ENCODE data around the gene C1orf56. TPM values are rescaled to one million over a fixed set of nuclear protein-coding genes. Genes with fewer than 3 reads are reported as not detected.

The C1orf56 gene
- total and polyA plus RNA-seq, 10 of the 15 experiments (the other 5 are each of a cell fraction or from before 2014, with no cell fraction given): 0.22 to 15.5 (median 1.5) TPM

DNA sequence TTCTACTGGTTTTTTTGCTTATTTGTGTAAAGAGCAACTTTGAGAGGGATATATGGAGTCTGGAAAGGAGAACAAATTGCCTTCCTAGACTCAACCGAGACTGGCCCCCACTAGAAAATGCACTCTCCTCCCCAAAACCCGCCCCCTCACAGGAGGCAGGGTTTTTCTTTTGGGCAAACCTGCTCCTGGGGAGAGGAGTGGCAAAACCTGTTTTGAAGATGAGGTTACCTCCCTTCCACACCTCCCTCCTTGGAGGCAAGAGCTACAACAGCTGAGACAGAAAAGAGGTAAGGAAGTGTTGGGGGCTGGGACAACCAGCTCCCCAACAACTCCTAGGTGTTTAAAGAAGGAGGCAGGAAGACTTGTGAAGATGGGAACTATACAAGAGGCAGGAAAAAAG lies 11.2 kb upstream of the C1orf56 start, which contains the start of gene BNIPL:
BNIPL (plus strand) TSS at position 231 of the 400 bp plus-strand sequence; CDS start at position 371, 140 bp downstream.
- RAD21 ChIA-PET (ENCODE audit: unreplicated experiment): no interaction called here
- SMC1A ChIA-PET (ENCODE audit: uncharacterized antibody, unreplicated experiment): no interaction called here
- Histone ChIP-seq H3K27me3 (replicated peaks in 1 of 2; ENCODE audit: control insufficient read depth in 2 of 2, insufficient read depth in 2 of 2, low read length in 1 of 2) (no peaks in the 10 kb centered on the region), H3K79me2 (ENCODE audit: control insufficient read depth, insufficient read depth, low read length) (no peaks in the 10 kb centered on the region), H3K27ac (ENCODE audit: control insufficient read depth, insufficient read depth) (no peak within 1 kb of the TSS), H2AFZ (ENCODE audit: control insufficient read depth, low read depth, low read length) (no peak within 1 kb of the TSS), H3K9me3 (replicated peaks; ENCODE audit: control insufficient read depth, insufficient read depth, low read length) (no peaks in the 10 kb centered on the region), H3K9ac (ENCODE audit: control insufficient read depth, insufficient read depth, low read length) (no peak within 1 kb of the TSS), H3K4me3 (no peak within 1 kb of the TSS), H3K36me3 (ENCODE audit: control insufficient read depth in 2 of 2, insufficient read depth in 2 of 2, low read length in 1 of 2) (peaks cover 2% of the 10 kb centered on the region in 2 experiments; a peak in 2 of 4 replicates), H4K20me1 (ENCODE audit: control insufficient read depth, insufficient read depth) (no peaks in the 10 kb centered on the region), H3K4me1 (ENCODE audit: control insufficient read depth, insufficient read depth, low read length) (no peaks in the 10 kb centered on the region), H3K4me2 (ENCODE audit: control insufficient read depth, insufficient read depth) (no peak within 1 kb of the TSS)
- ATAC-seq (no peak), DNase-seq (ENCODE audit: low read depth, low spot score) (no peak), FAIRE-seq (no peak)
- intact Hi-C loops (cut with micrococcal nuclease; ENCODE audit: unreplicated experiment): no loop called here
- in situ Hi-C loops (cut with MboI): no loop called here
- POLR2A ChIA-PET: no interaction called here
- WGBS (ENCODE audit: insufficient coverage, insufficient replicate concordance, low lambda C conversion rate, missing lambda C conversion rate): 43% methylated on average over 2 of the region's 2 CpGs
- BruUV-seq (replicated peaks): no TSS peak
- CTCF ChIA-PET: interaction anchor here (2.2 kb wide), 1 partner anchor 11 kb away, joined by 11 read pairs; no protein-coding TSS in a partner anchor
- TF ChIP-seq, protein P1, sequence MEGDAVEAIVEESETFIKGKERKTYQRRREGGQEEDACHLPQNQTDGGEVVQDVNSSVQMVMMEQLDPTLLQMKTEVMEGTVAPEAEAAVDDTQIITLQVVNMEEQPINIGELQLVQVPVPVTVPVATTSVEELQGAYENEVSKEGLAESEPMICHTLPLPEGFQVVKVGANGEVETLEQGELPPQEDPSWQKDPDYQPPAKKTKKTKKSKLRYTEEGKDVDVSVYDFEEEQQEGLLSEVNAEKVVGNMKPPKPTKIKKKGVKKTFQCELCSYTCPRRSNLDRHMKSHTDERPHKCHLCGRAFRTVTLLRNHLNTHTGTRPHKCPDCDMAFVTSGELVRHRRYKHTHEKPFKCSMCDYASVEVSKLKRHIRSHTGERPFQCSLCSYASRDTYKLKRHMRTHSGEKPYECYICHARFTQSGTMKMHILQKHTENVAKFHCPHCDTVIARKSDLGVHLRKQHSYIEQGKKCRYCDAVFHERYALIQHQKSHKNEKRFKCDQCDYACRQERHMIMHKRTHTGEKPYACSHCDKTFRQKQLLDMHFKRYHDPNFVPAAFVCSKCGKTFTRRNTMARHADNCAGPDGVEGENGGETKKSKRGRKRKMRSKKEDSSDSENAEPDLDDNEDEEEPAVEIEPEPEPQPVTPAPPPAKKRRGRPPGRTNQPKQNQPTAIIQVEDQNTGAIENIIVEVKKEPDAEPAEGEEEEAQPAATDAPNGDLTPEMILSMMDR (IDR thresholded peaks at IDR 0.05 in 2 of 3, conservative IDR thresholded peaks at IDR 0.05 in 1 of 3; ENCODE audit: control insufficient read depth in 2 of 3, extremely low read depth in 1 of 3, insufficient read depth in 1 of 3, low read depth in 3 of 3, low read length in 3 of 3): no peak
- TF ChIP-seq PAX8 (IDR thresholded peaks at IDR 0.05): no peak
- TF ChIP-seq RCOR1 (conservative IDR thresholded peaks at IDR 0.05; ENCODE audit: low read depth, low read length): no peak
- TF ChIP-seq MTA3 (IDR thresholded peaks at IDR 0.05; ENCODE audit: borderline replicate concordance, low read length): no peak
- TF ChIP-seq, protein P2, sequence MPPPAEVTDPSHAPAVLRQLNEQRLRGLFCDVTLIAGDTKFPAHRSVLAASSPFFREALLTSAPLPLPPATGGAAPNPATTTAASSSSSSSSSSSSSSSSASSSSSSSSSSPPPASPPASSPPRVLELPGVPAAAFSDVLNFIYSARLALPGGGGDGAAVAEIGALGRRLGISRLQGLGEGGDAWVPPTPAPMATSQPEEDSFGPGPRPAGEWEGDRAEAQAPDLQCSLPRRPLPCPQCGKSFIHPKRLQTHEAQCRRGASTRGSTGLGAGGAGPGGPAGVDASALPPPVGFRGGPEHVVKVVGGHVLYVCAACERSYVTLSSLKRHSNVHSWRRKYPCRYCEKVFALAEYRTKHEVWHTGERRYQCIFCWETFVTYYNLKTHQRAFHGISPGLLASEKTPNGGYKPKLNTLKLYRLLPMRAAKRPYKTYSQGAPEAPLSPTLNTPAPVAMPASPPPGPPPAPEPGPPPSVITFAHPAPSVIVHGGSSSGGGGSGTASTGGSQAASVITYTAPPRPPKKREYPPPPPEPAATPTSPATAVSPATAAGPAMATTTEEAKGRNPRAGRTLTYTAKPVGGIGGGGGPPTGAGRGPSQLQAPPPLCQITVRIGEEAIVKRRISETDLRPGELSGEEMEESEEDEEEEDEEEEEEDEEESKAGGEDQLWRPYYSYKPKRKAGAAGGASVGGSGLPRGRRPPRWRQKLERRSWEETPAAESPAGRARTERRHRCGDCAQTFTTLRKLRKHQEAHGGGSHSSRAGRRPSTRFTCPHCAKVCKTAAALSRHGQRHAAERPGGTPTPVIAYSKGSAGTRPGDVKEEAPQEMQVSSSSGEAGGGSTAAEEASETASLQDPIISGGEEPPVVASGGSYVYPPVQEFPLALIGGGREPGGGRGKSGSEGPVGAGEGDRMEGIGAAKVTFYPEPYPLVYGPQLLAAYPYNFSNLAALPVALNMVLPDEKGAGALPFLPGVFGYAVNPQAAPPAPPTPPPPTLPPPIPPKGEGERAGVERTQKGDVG (CRISPR knock-in tag; IDR thresholded peaks at IDR 0.05): no peak
- TF ChIP-seq NFIC (IDR thresholded peaks at IDR 0.05; ENCODE audit: low read depth, low read length): no peak
- TF ChIP-seq IKZF1 (conservative IDR thresholded peaks at IDR 0.05): no peak
- TF ChIP-seq, protein P3, sequence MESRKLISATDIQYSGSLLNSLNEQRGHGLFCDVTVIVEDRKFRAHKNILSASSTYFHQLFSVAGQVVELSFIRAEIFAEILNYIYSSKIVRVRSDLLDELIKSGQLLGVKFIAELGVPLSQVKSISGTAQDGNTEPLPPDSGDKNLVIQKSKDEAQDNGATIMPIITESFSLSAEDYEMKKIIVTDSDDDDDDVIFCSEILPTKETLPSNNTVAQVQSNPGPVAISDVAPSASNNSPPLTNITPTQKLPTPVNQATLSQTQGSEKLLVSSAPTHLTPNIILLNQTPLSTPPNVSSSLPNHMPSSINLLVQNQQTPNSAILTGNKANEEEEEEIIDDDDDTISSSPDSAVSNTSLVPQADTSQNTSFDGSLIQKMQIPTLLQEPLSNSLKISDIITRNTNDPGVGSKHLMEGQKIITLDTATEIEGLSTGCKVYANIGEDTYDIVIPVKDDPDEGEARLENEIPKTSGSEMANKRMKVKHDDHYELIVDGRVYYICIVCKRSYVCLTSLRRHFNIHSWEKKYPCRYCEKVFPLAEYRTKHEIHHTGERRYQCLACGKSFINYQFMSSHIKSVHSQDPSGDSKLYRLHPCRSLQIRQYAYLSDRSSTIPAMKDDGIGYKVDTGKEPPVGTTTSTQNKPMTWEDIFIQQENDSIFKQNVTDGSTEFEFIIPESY (IDR thresholded peaks at IDR 0.05): no peak
- TF ChIP-seq, protein P4, sequence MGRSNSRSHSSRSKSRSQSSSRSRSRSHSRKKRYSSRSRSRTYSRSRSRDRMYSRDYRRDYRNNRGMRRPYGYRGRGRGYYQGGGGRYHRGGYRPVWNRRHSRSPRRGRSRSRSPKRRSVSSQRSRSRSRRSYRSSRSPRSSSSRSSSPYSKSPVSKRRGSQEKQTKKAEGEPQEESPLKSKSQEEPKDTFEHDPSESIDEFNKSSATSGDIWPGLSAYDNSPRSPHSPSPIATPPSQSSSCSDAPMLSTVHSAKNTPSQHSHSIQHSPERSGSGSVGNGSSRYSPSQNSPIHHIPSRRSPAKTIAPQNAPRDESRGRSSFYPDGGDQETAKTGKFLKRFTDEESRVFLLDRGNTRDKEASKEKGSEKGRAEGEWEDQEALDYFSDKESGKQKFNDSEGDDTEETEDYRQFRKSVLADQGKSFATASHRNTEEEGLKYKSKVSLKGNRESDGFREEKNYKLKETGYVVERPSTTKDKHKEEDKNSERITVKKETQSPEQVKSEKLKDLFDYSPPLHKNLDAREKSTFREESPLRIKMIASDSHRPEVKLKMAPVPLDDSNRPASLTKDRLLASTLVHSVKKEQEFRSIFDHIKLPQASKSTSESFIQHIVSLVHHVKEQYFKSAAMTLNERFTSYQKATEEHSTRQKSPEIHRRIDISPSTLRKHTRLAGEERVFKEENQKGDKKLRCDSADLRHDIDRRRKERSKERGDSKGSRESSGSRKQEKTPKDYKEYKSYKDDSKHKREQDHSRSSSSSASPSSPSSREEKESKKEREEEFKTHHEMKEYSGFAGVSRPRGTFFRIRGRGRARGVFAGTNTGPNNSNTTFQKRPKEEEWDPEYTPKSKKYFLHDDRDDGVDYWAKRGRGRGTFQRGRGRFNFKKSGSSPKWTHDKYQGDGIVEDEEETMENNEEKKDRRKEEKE (IDR thresholded peaks at IDR 0.05): no peak
- TF ChIP-seq RAD21 (IDR thresholded peaks at IDR 0.05; ENCODE audit: insufficient read depth, low read depth, low read length): no peak
- TF ChIP-seq SMC3 (IDR thresholded peaks at IDR 0.05; ENCODE audit: borderline replicate concordance, low read length): no peak
- TF ChIP-seq NR2C1 (IDR thresholded peaks at IDR 0.05): no peak

All from GM12878 (cell line).